ENCODE measurements around the gene ZFR. TPM values are rescaled to one million over a fixed set of nuclear protein-coding genes. Genes with fewer than 3 reads are reported as not detected.
"Not testable (repeated sequence)": the region's sequence is repeated elsewhere in the genome, so short reads cannot be mapped to it uniquely, and the experiment has no call there.

ZFR gene
- total and polyA plus RNA-seq, 2 experiments from 2014 or later = 103 to 124 TPM

GRCh38 chr5:32325062-32325461 is 119.5 kb downstream of the ZFR start:
- Histone ChIP-seq H3F3A (ENCODE audit: insufficient read depth) (no peaks in the 10 kb centered on the region), H2AFZ (no peak overlapping the region), H3K4me2 (ENCODE audit: unreplicated experiment) (no peak overlapping the region), H3K79me2 (ENCODE audit: insufficient read depth) (no peaks in the 10 kb centered on the region), H3K4me3 (no peak overlapping the region), H3K9me2 (ENCODE audit: insufficient read depth) (no peaks in the 10 kb centered on the region), H3K9ac (no peak overlapping the region), H3K27me3 (replicated peaks; ENCODE audit: insufficient read depth) (no peaks in the 10 kb centered on the region), H3K36me3 (ENCODE audit: low read depth) (no peaks in the 10 kb centered on the region), H3K27ac (no peak overlapping the region), H4K20me1 (ENCODE audit: insufficient read depth) (no peaks in the 10 kb centered on the region), H3K9me3 (ENCODE audit: low read depth) (no peaks in the 10 kb centered on the region), H3K4me1 (ENCODE audit: insufficient read depth) (no peaks in the 10 kb centered on the region)
- WGBS, 2 experiments (ENCODE audit: low coverage in 1 of 2, low lambda C conversion rate in 2 of 2, missing lambda C conversion rate in 2 of 2) = 62 to 63% methylated on average over 3 of the region's 3 CpGs
- no peak for DNase-seq
- no peak for TF ChIP-seq EZH2phosphoT487 (IDR thresholded peaks at IDR 0.05; ENCODE audit: insufficient read depth, low read depth)
- TF ChIP-seq EZH2 (IDR thresholded peaks at IDR 0.05; ENCODE audit: insufficient read depth, poor library complexity, severe bottlenecking) = no peak
- in situ Hi-C loops (cut with MboI) = no loop called here

GRCh38 chr5:32323741-32324140 is 120.8 kb downstream of the ZFR start:
- Histone ChIP-seq H3K4me1 (ENCODE audit: insufficient read depth) (no peaks in the 10 kb centered on the region), H3K27me3 (replicated peaks; ENCODE audit: insufficient read depth) (no peaks in the 10 kb centered on the region), H2AFZ (no peak overlapping the region), H3K79me2 (ENCODE audit: insufficient read depth) (no peaks in the 10 kb centered on the region), H3K9me3 (ENCODE audit: low read depth) (no peaks in the 10 kb centered on the region), H3F3A (ENCODE audit: insufficient read depth) (no peaks in the 10 kb centered on the region), H3K36me3 (ENCODE audit: low read depth) (no peaks in the 10 kb centered on the region), H3K4me3 (no peak overlapping the region), H3K27ac (no peak overlapping the region), H3K4me2 (ENCODE audit: unreplicated experiment) (no peak overlapping the region), H4K20me1 (ENCODE audit: insufficient read depth) (no peaks in the 10 kb centered on the region), H3K9ac (no peak overlapping the region), H3K9me2 (ENCODE audit: insufficient read depth) (no peaks in the 10 kb centered on the region)
- TF ChIP-seq EZH2phosphoT487 (IDR thresholded peaks at IDR 0.05; ENCODE audit: insufficient read depth, low read depth) (no peak), EZH2 (IDR thresholded peaks at IDR 0.05; ENCODE audit: insufficient read depth, poor library complexity, severe bottlenecking) (no peak)
- no peak for DNase-seq
- 55 to 60% methylated on average over 8 of the region's 8 CpGs for WGBS, 2 experiments (ENCODE audit: low coverage in 1 of 2, low lambda C conversion rate in 2 of 2, missing lambda C conversion rate in 2 of 2)
- in situ Hi-C loops (cut with MboI) = loop anchor here (25.0 kb wide), 1 partner anchor 486 kb away; no protein-coding TSS in a partner anchor

- Histone ChIP-seq H3K9me3 (ENCODE audit: low read depth) (no peaks in the 10 kb centered on the region), H3K79me2 (ENCODE audit: insufficient read depth) (no peaks in the 10 kb centered on the region), H3K27ac (no peak overlapping the region), H3K4me2 (ENCODE audit: unreplicated experiment) (no peak overlapping the region), H3F3A (ENCODE audit: insufficient read depth) (no peaks in the 10 kb centered on the region), H3K4me1 (ENCODE audit: insufficient read depth) (no peaks in the 10 kb centered on the region), H4K20me1 (ENCODE audit: insufficient read depth) (no peaks in the 10 kb centered on the region), H3K9ac (no peak overlapping the region), H2AFZ (no peak overlapping the region), H3K9me2 (ENCODE audit: insufficient read depth) (no peaks in the 10 kb centered on the region), H3K4me3 (no peak overlapping the region), H3K27me3 (replicated peaks; ENCODE audit: insufficient read depth) (no peaks in the 10 kb centered on the region), H3K36me3 (ENCODE audit: low read depth) (no peaks in the 10 kb centered on the region)
- WGBS, 2 experiments (ENCODE audit: low coverage in 1 of 2, low lambda C conversion rate in 2 of 2, missing lambda C conversion rate in 2 of 2) = 87 to 89% methylated on average over 12 of the region's 12 CpGs
- in situ Hi-C loops (cut with MboI) = loop anchor here (25.0 kb wide), 1 partner anchor 486 kb away; no protein-coding TSS in a partner anchor
- DNase-seq = no peak
- TF ChIP-seq EZH2phosphoT487 (IDR thresholded peaks at IDR 0.05; ENCODE audit: insufficient read depth, low read depth) (no peak), EZH2 (IDR thresholded peaks at IDR 0.05; ENCODE audit: insufficient read depth, poor library complexity, severe bottlenecking) (no peak)
Observed at GRCh38 chr5:32322882-32323281, 121.7 kb downstream of the ZFR start.

- not testable (repeated sequence) for H3K4me2 ChIP-seq (ENCODE audit: unreplicated experiment); H3K9me3 ChIP-seq (ENCODE audit: low read depth); H3K9me2 ChIP-seq (ENCODE audit: insufficient read depth); H3K27ac ChIP-seq; H4K20me1 ChIP-seq (ENCODE audit: insufficient read depth); H3K27me3 ChIP-seq (replicated peaks; ENCODE audit: insufficient read depth); H2AFZ ChIP-seq; DNase-seq; H3K79me2 ChIP-seq (ENCODE audit: insufficient read depth); H3K4me3 ChIP-seq; H3K36me3 ChIP-seq (ENCODE audit: low read depth); H3F3A ChIP-seq (ENCODE audit: insufficient read depth); H3K4me1 ChIP-seq (ENCODE audit: insufficient read depth); H3K9ac ChIP-seq
- WGBS, 2 experiments (ENCODE audit: low coverage in 1 of 2, low lambda C conversion rate in 2 of 2, missing lambda C conversion rate in 2 of 2) = 63% methylated on average over 2 of the region's 2 CpGs
- in situ Hi-C loops (cut with MboI) = loop anchor here (25.0 kb wide), 1 partner anchor 484 kb away; no protein-coding TSS in a partner anchor
Observed at GRCh38 chr5:32321787-32322186, 122.8 kb downstream of the ZFR start.

- no peak overlapping the region for H3K4me3 ChIP-seq
- H3K9me2 ChIP-seq (ENCODE audit: insufficient read depth) = no peaks in the 10 kb centered on the region
- H4K20me1 ChIP-seq (ENCODE audit: insufficient read depth) = no peaks in the 10 kb centered on the region
- no peak for TF ChIP-seq EZH2 (IDR thresholded peaks at IDR 0.05; ENCODE audit: insufficient read depth, poor library complexity, severe bottlenecking)
- TF ChIP-seq EZH2phosphoT487 (IDR thresholded peaks at IDR 0.05; ENCODE audit: insufficient read depth, low read depth) = no peak
- in situ Hi-C loops (cut with MboI) = loop anchor here (25.0 kb wide), 1 partner anchor 483 kb away; no protein-coding TSS in a partner anchor
- no peak overlapping the region for H3K9ac ChIP-seq
- 0 out of 2 replicates have a peak, but pooled peaks cover 5% of the 10 kb centered on the region for H3K4me1 ChIP-seq (ENCODE audit: insufficient read depth)
- no peak for DNase-seq
- H3F3A ChIP-seq (ENCODE audit: insufficient read depth) = no peaks in the 10 kb centered on the region
- H2AFZ ChIP-seq = no peak overlapping the region
- H3K27me3 ChIP-seq (replicated peaks; ENCODE audit: insufficient read depth) = no peaks in the 10 kb centered on the region
- WGBS, 2 experiments (ENCODE audit: low coverage in 1 of 2, low lambda C conversion rate in 2 of 2, missing lambda C conversion rate in 2 of 2) = 70 to 73% methylated on average over 8 to 10 of the region's 10 CpGs
- no peaks in the 10 kb centered on the region for H3K79me2 ChIP-seq (ENCODE audit: insufficient read depth)
- H3K27ac ChIP-seq = no peak overlapping the region
- H3K36me3 ChIP-seq (ENCODE audit: low read depth) = no peaks in the 10 kb centered on the region
- no peaks in the 10 kb centered on the region for H3K9me3 ChIP-seq (ENCODE audit: low read depth)
- H3K4me2 ChIP-seq (ENCODE audit: unreplicated experiment) = no peak overlapping the region
Observed at GRCh38 chr5:32320576-32320975, 124.0 kb downstream of the ZFR start.
